Smooth muscle cell (in vitro differentiated cells): ENCODE results near the gene NUF2. TPM values are rescaled to one million over a fixed set of nuclear protein-coding genes. Genes with fewer than 3 reads are reported as not detected.

ENCODE experiments used
- DNase-seq: peaks from one replicate; lab custom pipeline; 2025; ENCODE audit not compliant: unreplicated experiment; lab: John Stamatoyannopoulos, UW
- H2AFZ ChIP-seq: fragments of 200-600 bp; sonication (generic); 2 replicates; pipeline ENCODE4 v1.6.0; 2016; ENCODE audit warnings: antibody characterized with exemption, low read depth, mild to moderate bottlenecking
- H3F3A ChIP-seq: fragments of 200-600 bp; sonication (generic); 2 replicates; pipeline ENCODE4 v1.6.0; 2017; ENCODE audit warnings: antibody characterized with exemption, low read depth
- H3K27ac ChIP-seq: fragments of 200-600 bp; sonication (generic); 2 replicates; pipeline ENCODE4 v1.5.1; 2016; ENCODE audit warnings: low read depth, mild to moderate bottlenecking
- H3K27me3 ChIP-seq: fragments of 200-600 bp; sonication (generic); 2 replicates; pipeline ENCODE4 v1.6.1; 2016; ENCODE audit warnings: low read depth, mild to moderate bottlenecking
- H3K36me3 ChIP-seq: fragments of 200-600 bp; sonication (generic); 2 replicates; pipeline ENCODE4 v1.5.1; 2016; ENCODE audit warnings: low read depth
- H3K4me1 ChIP-seq: fragments of 200-600 bp; sonication (generic); 2 replicates; pipeline ENCODE4 v1.5.1; 2016; ENCODE audit warnings: low read depth
- H3K4me2 ChIP-seq: fragments of 200-600 bp; sonication (generic); 2 replicates; pipeline ENCODE4 v1.6.0; 2016; ENCODE audit warnings: mild to moderate bottlenecking
- H3K4me3 ChIP-seq: fragments of 200-600 bp; sonication (generic); 2 replicates; pipeline ENCODE4 v1.5.1; 2016; ENCODE audit warnings: mild to moderate bottlenecking
- H3K79me2 ChIP-seq: fragments of 200-600 bp; sonication (generic); 2 replicates; pipeline ENCODE4 v1.6.0; 2016; ENCODE audit warnings: low read depth, mild to moderate bottlenecking
- H3K9ac ChIP-seq: fragments of 200-600 bp; sonication (generic); 2 replicates; pipeline ENCODE4 v1.6.0; 2016; ENCODE audit warnings: low read depth
- H3K9me3 ChIP-seq: fragments of 200-600 bp; sonication (generic); replicated peaks from 2 replicates; pipeline ENCODE4 v1.5.1; 2016; ENCODE audit warnings: low read depth
- H4K20me1 ChIP-seq: fragments of 200-600 bp; sonication (generic); 2 replicates; pipeline ENCODE4 v1.6.0; 2016; ENCODE audit warnings: low read depth
- CTCF ChIP-seq: fragments of 200-600 bp; sonication (generic); IDR thresholded peaks from 2 replicates; pipeline ENCODE4 v1.5.1; 2017; ENCODE audit warnings: borderline replicate concordance, mild to moderate bottlenecking, antibody characterized with exemption; ENCODE audit not compliant: insufficient read depth, poor library complexity, severe bottlenecking
- WGBS: methylation state at CpG from one replicate; pipeline ENCODE4 v1.1.7; 2016; ENCODE audit warnings: low lambda C conversion rate; 5-methylcytosine and 5-hydroxymethylcytosine counted together
- polyA plus RNA-seq: library from polyadenylated mRNA; unstranded; fragments of >200 nt; fragmentation: Nextera tagmentation; extraction: Ambion mirVana; gene quantifications from 2 replicates; pipeline ENCODE4 v1.2.1, GENCODE V29; 2016
- total RNA-seq: library from RNA; depleted of rRNA; stranded (reverse); fragments of >200 nt; gene quantifications from 2 replicates; pipeline ENCODE4 v1.2.3, GENCODE V29; 2014

The NUF2 gene
- total and polyA plus RNA-seq, 2 experiments from 2014 or later: 3.1 to 6.2 TPM

DNA sequence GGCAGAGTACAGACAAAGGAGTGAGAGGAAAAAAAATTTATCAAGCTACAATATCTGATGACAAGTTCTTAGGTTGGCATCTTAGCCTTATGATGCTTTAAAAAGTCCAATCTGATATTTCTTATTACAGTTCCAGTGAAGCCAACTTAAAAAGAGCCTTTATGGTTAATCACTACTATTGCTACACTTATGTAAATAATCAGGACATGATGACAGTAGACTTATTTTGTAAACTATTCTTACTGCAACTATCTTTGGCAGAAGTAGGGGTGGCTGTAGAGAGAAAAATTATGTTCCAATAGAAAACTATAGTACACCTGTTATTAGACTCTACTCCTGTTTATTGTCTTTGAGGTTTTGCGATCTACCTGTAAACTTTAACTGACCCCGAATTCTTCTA is 25.8 kb upstream of the NUF2 start:
- no peak for TF ChIP-seq CTCF

GRCh38 chr1:163296504-163297263 is 25.1 kb upstream of the NUF2 start:
- TF ChIP-seq CTCF: no peak
- Histone ChIP-seq H3F3A (no peaks in the 10 kb centered on the region), H3K27me3 (no peaks in the 10 kb centered on the region), H3K79me2 (no peaks in the 10 kb centered on the region), H3K4me2 (no peak overlapping the region), H3K9me3 (no peaks in the 10 kb centered on the region), H3K4me3 (no peak overlapping the region), H3K9ac (no peak overlapping the region), H3K4me1 (peaks cover 25% of the 10 kb centered on the region), H3K27ac (no peak overlapping the region), H4K20me1 (no peaks in the 10 kb centered on the region), H2AFZ (no peak overlapping the region), H3K36me3 (peaks cover 3% of the 10 kb centered on the region)
- WGBS: 32% methylated on average over 1 of the region's 1 CpG
- no peak for DNase-seq

More for the DNA sequence above, 25.8 kb upstream of the NUF2 start:
- Histone ChIP-seq H3K27me3 (no peaks in the 10 kb centered on the region), H3K4me2 (no peak overlapping the region), H3K36me3 (peaks cover 3% of the 10 kb centered on the region), H3F3A (no peaks in the 10 kb centered on the region), H3K9ac (no peak overlapping the region), H3K4me1 (peaks cover 25% of the 10 kb centered on the region), H3K9me3 (no peaks in the 10 kb centered on the region), H2AFZ (no peak overlapping the region), H3K4me3 (no peak overlapping the region), H3K79me2 (no peaks in the 10 kb centered on the region), H3K27ac (no peak overlapping the region), H4K20me1 (no peaks in the 10 kb centered on the region)
- WGBS: 89% methylated on average over 2 of the region's 2 CpGs
- DNase-seq: no peak

GRCh38 chr1:163298365-163298764 is 23.4 kb upstream of the NUF2 start:
- TF ChIP-seq CTCF: no peak
- no peak overlapping the region for H3K9ac ChIP-seq
- H3K4me3 ChIP-seq: no peak overlapping the region
- peaks cover 25% of the 10 kb centered on the region for H3K4me1 ChIP-seq
- no peak overlapping the region for H2AFZ ChIP-seq
- DNase-seq: no peak
- H3F3A ChIP-seq: no peaks in the 10 kb centered on the region
- H4K20me1 ChIP-seq: no peaks in the 10 kb centered on the region
- H3K27me3 ChIP-seq: no peaks in the 10 kb centered on the region
- no peaks in the 10 kb centered on the region for H3K79me2 ChIP-seq
- H3K36me3 ChIP-seq: peaks cover 3% of the 10 kb centered on the region
- H3K9me3 ChIP-seq: no peaks in the 10 kb centered on the region
- H3K27ac ChIP-seq: no peak overlapping the region
- no peak overlapping the region for H3K4me2 ChIP-seq
- WGBS: 37% methylated on average over 1 of the region's 1 CpG

GRCh38 chr1:163300568-163300967 is 21.2 kb upstream of the NUF2 start:
- Histone ChIP-seq H3K36me3 (peaks cover 3% of the 10 kb centered on the region), H3K9me3 (no peaks in the 10 kb centered on the region), H3K79me2 (no peaks in the 10 kb centered on the region), H3K27ac (no peak overlapping the region), H3K27me3 (no peaks in the 10 kb centered on the region), H3K4me1 (peaks cover 25% of the 10 kb centered on the region), H3K4me3 (no peak overlapping the region), H3K9ac (no peak overlapping the region), H3F3A (no peaks in the 10 kb centered on the region), H3K4me2 (no peak overlapping the region), H4K20me1 (no peaks in the 10 kb centered on the region), H2AFZ (no peak overlapping the region)
- DNase-seq: no peak
- TF ChIP-seq CTCF: no peak
- 80% methylated on average over 4 of the region's 4 CpGs for WGBS
